GM21528 (cell line): ENCODE measurements around the gene GRWD1.
"Not testable (repeated sequence)": the region's sequence is repeated elsewhere in the genome, so short reads cannot be mapped to it uniquely, and the experiment has no call there.

Source experiments
- ATAC-seq: cut with Tn5 transposase; IDR thresholded peaks from one replicate; pipeline ENCODE4 v1.9.1; 2021; ENCODE audit warnings: mild to moderate bottlenecking, moderate library complexity; ENCODE audit not compliant: unreplicated experiment, low FRiP score

The GRWD1 gene

DNA sequence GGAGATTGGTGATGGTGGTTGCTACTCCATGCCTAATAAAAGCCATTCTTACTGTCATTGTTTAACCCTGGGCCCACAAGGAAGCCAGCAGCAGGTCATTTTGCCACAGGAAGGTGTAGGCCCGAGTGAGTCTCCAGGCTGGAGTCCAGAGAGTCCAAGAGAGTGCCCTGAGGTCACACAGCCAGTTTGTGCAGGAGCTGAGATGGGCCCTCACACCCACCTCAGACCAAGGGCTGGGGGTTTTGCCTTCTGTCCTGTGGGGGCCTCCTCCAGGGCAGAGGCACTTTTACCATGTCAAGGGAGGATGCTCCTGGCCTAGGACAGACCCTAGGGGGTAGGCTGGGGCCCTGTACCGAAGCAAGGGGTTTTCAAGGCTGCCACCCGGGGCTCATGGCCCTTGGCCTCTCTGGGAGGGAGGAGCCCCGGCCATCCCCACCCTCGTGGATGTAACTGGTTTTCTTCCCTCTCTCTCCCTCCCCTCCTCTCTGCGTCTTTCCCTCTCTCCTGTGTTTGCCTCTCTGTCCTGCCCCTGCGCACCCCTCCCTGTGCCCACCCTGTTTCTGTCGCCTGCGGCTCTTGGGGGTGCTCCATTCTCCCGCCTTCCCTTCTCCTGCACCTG is 31.4 kb downstream of the GRWD1 start:
- no peak for ATAC-seq

DNA sequence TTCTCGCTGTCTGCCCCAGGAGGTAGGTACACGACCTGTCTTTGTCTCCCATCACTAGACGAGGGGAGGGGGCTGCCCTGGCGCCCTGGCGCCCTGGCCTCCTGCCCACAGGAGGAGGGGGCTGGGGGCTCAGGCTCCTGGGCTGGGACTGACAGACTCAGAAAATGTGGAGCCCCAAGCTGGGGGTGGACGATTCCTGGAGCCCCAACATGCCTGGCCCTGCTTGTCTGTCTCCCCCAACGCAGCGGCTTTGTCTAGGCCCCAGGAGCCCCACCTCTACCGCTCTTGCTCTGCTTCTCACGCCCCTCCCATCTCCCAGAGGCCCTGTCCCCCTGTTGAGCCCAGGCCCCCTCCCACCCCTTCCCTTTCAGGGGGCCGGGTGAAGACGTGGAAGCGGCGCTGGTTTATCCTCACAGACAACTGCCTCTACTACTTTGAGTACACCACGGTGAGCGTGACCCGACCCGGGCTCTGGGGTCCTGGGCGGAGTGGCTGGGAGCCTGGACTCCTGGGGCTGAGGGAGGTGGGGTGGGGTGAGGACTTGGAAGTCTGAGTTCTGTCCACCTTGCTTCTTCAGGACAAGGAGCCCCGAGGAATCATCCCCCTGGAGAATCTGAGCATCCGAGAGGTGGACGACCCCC is 32.0 kb downstream of the GRWD1 start:
- ATAC-seq: no peak

DNA sequence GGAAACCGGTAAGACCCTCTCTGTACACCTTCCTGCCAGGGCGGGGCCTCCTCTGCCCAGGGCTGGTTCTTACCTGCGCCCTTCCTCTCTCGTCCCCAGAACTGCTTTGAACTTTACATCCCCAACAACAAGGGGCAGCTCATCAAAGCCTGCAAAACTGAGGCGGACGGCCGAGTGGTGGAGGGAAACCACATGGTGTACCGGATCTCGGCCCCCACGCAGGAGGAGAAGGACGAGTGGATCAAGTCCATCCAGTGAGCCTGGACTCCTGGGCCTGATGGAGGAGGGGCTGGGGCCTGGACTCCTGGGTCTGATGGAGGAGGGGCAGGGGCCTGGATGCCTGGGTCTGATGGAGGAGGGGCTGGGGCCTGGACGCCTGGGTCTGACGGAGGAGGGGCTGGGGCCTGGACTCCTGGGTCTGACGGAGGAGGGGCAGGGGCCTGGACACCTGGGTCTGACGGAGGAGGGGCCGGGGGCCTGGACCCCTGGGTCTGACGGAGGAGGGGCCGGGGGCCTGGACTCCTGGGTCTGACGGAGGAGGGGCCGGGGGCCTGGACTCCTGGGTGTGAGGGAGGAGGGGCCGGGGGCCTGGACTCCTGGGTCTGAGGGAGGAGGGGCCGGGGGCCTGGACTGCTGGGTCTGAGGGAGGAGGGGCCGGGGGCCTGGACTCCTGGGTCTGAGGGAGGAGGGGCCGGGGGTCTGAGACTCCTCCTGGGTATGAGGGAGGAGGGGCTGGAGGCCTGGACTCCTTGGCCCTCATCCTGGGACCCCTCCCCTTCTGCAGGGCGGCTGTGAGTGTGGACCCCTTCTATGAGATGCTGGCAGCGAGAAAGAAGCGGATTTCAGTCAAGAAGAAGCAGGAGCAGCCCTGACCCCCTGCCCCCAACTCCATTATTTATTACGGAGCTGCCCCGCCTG is 32.8 kb downstream of the GRWD1 start:
- ATAC-seq: no peak

DNA sequence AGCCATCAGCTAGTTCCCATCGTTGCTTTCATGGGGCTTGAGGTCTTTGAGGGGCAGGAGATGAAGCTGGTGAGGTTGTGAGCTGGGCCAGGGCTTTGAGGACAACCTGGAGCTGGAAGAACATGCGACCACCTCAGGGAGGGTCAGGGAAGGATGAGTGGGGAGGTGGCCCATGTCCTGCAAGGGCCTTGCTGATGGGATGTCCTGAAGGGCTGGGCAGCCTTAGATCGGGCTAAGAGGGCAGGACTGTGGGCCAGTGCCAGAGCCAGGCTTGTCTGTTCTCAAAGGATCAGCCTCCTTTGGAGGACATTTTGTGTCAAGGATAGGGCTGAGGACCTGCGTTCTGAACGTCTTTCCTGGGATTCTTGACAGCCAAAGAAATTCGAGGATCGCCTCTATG is 33.9 kb downstream of the GRWD1 start:
- no peak for ATAC-seq

DNA sequence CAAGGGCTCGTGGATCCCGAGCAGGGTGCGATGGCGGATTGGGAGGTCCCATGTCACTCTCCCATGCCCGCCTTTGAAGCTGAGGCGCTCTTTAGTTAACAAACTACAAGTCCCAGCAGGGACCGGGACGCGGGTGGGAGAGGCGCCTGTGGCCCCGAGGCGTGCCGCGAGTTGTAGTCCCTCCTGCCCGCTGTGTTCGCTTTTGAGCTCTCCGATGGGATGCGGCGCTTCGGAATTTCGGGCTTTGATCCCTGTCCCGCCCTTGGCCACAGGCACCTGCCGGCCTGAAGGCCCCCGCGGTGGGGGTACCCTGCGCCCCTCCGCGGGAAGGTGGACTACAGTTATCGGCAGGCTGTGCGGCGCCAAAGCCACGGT is 34.4 kb downstream of the GRWD1 start:
- no peak for ATAC-seq

DNA sequence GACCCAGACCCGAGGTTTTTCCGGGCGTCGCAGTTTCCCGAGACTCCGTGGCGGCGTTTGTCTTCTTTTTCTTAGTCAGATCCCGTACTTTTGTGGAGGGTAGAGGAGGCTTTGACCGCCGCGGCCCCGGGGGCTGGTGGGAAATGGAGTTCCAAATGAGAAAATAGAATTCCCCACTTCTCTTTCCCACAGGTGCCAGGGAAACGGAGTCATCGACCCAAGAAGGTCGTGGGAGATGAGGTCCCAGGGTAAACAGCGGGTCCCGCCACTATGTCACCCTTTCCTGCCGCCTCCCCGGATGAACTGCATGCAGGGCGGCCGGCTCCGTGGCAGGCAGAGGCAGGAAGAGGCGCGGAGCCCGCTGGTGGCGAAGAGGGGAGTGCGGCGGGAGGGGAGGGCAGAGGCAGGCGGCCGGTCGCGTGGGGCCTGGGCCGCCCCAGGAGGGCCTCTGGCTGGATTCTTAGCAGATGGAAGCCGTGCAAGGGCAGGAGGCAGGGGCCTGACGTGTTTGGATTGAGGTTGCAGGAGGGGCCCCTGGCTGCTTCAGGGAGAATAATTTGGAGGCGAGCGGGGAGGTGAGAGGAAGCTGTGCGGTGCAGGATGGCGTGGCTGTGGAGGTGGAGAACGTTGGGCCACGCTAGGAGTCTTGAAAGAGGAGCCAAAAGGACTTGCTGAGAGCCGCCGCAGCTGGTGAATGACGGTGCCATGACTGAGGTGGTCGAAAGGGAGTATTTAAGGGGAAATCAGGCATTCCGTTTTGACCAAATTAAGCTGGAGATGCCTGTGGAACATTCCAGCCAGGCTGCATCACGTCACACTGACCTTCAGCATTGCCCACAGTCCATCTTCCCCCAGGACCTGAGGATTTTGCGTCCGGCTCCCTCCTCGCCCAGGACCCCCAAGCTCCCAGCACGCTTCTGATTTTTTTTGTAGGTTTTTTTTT is 35.0 kb downstream of the GRWD1 start:
- no peak for ATAC-seq

DNA sequence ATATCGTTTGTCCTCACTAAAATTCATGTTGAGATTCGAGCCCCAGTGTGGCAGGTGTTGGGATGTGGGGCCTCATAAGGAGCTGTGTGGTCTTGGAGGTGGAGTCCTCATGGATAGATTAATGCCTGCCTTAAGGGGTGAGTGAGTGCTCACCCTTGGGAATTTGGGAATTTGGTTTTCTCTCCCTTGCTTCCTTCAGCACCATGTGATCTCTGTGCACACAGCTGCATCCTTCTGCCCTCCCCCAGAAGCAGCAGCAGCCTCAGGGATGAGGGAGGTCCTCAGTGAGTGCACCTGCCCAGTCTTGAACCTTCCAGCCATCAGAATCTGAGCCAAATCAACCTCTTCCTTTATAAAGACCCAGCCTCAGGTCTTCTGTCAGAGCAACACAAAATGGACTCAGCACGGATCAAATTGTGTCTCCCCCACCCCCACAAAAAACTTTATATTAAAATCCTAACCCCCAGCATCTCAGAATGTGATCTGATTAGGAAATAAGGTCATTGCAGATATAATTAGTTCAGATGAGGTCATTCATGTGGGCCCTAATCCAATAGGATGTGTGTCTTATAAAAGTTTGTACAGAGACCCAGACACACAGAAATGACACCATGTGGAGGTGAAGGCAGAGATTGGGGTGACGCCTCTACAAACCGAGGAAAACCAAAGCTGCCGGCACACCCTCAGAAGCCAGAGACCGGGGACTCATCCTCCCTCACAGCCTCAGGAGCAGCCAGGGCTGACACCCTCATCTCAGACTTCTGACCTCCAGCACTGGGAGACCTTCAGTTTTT is 36.3 kb downstream of the GRWD1 start:
- ATAC-seq: no peak

DNA sequence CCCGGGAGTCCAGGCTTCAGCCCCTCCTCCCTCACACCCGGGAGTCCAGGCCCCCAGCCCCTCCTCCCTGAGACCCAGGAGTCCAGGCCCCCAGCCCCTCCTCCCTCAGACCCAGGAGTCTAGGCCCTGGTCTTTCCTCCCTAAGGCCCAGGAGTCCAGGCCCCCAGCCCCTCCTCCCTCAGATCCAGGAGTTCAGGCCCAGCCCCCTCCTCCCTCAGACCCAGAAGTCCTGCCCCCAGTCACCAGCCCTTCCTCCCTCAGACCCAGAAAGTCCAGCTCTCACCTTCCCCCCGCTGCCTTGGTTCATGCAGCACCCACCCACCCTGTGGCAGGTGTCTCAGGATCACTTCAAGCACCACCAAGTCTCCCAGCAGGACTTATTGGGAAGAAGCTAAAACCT is 37.5 kb downstream of the GRWD1 start:
- no peak for ATAC-seq

DNA sequence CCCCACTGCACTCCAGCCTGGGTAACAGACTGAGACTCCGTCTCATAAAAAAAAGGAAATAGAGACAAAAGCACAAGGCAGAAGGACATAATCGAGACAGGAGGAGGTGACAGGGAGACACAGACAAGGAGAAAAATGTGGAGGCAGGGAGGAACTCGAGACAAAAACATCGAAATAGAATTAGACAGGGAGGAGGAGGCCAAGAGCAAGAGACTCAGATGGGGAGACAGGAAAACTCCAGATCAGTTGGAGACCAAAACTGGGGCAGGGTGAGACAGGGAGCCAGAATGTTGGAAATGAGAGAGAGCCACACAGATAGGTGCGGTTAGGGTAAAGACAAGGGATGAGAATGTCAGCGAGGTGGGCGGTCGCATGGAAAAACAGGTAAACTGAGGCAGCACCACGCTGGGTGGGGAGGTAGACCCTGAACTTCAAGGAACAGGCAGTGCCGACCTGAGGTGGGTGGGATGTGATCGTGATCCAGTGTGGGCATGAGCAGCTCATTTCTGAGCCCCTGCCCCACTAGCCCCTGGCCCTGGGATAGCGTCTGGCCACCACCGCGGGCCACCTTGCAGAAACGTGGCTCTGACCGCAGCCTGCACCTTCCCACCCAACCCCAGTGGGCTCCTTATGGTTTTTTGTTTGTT is 38.6 kb downstream of the GRWD1 start:
- no peak for ATAC-seq

DNA sequence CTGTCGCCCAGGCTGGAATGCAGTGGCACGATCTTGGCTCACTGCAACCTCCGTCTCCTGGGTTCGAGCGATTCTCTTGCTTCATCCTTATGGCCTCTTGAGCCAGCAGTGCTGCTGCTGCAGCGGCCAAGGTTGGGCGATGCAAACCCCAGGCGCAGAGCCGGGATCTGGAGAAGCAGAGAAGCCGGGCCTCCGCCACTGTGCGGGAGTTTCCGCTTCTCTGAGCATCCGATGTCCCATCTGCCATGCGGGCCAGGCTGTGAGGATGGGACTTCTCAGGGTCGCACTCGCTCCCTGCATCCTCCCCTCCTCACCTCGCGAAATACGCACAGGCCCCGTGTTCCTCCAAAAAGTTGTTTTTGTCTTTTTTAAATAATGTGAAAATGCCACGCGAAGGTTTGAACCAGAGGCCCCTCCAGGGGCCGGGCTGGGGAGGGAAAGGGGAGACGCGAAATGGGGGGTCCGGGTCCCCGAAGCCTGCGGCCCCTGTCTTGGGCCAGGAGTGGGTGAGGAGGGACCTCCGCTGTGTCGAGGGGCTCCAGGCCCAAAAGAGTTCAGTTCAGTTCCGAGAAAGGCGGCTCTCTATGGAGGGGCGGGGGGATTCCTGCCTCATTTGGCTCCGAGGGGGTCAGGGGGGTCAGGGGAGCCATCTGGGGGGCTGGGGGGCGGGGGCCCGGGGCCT is 39.3 kb downstream of the GRWD1 start:
- ATAC-seq: no peak

DNA sequence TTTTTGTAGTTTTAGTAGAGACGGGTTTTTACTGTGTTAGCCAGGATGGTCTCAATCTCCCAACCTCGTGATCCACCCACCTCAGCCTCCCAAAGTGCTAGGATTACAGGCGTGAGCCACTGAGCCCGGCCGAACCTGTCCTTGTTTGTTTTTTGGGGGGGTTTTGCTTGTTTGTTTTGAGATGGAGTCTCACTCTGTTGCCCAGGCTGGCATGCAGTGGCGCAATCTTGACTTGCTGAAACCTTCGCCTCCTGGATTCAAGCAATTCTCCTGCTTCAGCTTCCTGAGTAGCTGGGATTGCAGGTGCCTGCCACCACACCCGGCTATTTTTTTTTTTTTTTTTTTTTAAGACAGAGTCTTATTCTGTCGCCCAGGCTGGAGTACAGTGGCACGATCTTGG is 40.9 kb downstream of the GRWD1 start:
- not testable (repeated sequence) for ATAC-seq

DNA sequence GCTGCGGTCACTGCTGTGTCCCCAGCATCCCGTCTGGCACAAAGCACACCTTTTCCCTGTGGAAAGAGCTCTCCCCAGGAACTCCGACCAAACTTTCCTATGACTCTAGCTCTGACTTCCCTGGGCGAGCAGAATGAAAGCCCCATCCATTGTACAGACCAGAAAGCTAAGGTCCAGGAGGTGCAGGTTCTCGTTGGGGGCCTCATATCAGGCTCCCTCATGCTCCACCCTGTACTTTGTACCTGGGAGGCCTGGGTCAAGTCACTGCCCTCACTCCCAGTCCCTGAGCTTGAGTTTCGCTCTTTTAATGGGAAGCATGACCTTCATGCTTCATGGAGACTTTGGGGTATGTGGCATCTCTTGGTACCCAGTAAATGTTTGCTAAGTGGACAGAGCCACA is 41.8 kb downstream of the GRWD1 start:
- ATAC-seq: no peak

DNA sequence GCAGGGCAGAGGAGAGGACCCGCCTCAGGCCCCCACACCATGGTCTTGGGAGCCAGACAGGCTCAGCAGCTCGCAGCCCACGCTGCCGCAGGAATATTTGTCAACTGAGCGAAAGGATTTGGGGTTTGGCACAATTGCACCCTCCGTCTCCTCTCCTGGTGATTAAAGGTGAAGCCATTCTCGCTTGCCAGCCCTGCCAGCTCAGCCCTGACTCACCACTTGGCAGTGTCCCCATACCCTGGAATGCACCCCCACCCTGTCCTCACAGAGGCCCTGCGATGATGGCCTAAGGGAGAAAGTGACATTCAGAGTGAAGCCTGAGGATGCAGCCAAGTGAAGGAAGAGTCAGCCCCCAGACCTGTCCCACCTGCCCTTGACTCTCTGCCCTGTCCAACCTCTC is 42.2 kb downstream of the GRWD1 start:
- no peak for ATAC-seq

DNA sequence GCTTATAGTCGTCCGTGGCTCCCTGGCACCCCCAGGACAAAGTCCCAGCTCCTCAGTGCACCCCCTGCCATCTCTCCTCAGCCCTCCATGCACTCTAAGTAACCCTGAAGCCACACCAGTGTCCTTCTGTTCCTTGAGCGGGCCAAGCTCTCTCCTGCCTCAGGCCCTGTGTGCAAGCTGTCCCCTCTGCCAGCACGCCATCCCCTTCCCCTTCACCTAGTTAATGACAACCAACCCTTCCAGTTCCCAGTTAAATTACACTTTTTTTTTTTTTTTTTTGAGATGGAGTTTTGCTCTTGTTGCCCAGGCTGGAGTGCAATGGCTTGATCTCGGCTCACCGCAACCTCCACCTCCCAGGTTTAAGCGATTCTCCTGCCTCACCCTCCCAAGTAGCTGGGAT is 42.7 kb downstream of the GRWD1 start:
- not testable (repeated sequence) for ATAC-seq

DNA sequence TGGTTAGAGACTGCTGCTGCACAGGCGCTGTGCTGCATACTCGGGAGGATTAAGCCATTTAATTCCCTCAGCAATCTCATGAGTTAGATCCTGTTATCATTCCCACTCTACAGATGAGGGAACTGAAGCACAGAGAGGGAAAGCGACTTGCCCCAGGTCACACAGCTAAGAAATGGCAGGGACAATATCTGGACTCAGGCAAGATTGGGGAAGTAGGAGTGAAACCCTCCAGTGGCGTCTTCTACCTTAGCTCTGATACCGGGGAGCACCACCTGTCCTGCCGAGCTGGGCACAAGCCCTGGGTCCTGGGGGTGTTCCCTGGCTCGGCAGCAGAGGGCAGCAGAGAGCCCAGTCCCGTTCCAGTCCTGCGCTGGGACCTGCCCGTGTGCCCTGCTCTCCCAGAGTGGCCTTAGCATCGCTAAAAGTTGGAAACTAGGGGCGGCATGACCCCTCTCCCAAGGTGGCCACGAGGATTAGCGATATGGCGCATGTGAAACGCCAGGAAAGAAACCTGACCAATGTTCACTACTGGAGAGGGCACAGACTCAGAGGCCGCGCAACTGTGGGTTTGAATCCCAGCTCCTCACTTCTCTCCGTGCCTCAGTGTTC is 43.9 kb downstream of the GRWD1 start:
- peak; percentile 47 for ATAC-seq

DNA sequence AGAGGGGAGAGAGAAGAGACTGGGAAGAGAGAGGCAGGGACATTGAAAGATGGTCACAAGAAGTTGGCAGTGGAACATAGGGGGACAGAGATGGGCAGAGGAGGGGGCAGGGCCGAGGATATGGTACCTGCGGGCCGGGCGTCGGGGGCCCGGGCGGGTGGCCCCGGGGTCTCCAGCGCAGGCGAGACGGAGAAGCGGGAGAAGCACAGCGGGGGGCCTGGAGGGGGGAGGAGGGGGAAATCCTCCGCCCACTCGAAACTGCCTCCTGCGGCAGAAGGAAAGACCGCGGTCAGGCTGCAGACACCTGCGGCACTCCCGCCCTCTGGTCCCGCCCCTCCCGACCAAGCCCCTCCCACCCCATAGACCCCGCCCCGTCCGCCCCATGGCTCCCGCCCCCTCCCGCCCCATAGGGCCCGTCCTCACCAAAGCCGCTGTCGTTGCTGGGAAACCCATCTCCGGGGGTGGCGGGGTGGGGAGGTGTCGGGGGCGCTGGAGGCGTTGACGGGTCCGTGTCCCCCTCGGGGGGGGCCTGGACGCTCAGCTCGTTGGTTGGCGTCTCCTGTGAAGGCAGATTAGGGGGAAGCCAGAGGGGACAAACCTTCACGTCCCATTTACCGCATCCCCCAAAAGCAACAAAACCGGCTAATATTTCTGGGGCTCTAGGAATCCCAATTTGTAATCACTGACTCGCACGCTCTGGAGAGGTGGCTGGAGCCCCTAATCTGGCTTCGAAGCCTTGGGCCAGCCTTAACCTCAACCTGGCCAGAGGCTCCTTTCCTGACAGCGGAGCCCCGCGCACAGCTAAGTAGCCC is 45.4 kb downstream of the GRWD1 start:
- ATAC-seq: no peak

DNA sequence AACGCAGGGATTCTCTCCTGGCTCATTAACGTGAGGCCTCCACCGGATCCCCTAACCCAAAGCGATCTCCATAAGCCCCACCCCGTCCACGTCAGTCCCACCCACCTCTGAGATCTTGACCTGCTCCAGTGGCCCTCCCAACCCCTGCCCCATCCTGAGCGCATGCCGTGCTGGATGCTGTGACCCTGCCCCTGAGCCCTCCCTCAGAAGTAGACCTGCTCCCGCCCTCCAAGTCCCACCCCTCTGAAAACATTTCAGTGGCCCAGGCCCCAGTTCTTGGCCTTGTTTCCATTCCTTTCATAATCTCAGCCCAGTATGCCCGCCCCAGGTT is 46.0 kb downstream of the GRWD1 start:
- ATAC-seq: no peak
